ENCODE results near the gene KRTAP4-2. TPM values are rescaled to one million over a fixed set of nuclear protein-coding genes. Genes with fewer than 3 reads are reported as not detected.
"Not testable (repeated sequence)": the region's sequence is repeated elsewhere in the genome, so short reads cannot be mapped to it uniquely, and the experiment has no call there.

Gene KRTAP4-2
- total and polyA plus RNA-seq, 2 experiments from 2014 or later: not detected

- Histone ChIP-seq H3K79me2 (ENCODE audit: insufficient read depth) (no peaks in the 10 kb centered on the region), H3K9ac (no peak overlapping the region), H3K27me3 (replicated peaks; ENCODE audit: insufficient read depth) (no peaks in the 10 kb centered on the region), H3K9me2 (ENCODE audit: insufficient read depth) (no peaks in the 10 kb centered on the region), H3K36me3 (ENCODE audit: low read depth) (no peaks in the 10 kb centered on the region), H3K4me2 (ENCODE audit: unreplicated experiment) (no peak overlapping the region), H3K4me3 (no peak overlapping the region), H2AFZ (no peak overlapping the region), H3K27ac (no peak overlapping the region), H3K9me3 (ENCODE audit: low read depth) (no peaks in the 10 kb centered on the region), H4K20me1 (ENCODE audit: insufficient read depth) (no peaks in the 10 kb centered on the region), H3K4me1 (ENCODE audit: insufficient read depth) (no peaks in the 10 kb centered on the region), H3F3A (ENCODE audit: insufficient read depth) (no peaks in the 10 kb centered on the region)
- no peak for TF ChIP-seq EZH2phosphoT487 (IDR thresholded peaks at IDR 0.05; ENCODE audit: insufficient read depth, low read depth)
- TF ChIP-seq EZH2 (IDR thresholded peaks at IDR 0.05; ENCODE audit: insufficient read depth, poor library complexity, severe bottlenecking): no peak
- 64 to 65% methylated on average over 2 of the region's 2 CpGs for WGBS, 2 experiments (ENCODE audit: low coverage in 1 of 2, low lambda C conversion rate in 2 of 2, missing lambda C conversion rate in 2 of 2)
- no peak for DNase-seq
- in situ Hi-C loops (cut with MboI): no loop called here
These were observed 24.2 kb downstream of the KRTAP4-2 start for GRCh38 chr17:41153856-41154255.

GRCh38 chr17:41151525-41151924 lies 26.5 kb downstream of the KRTAP4-2 start:
- Histone ChIP-seq H3K4me1 (ENCODE audit: insufficient read depth) (no peaks in the 10 kb centered on the region), H3K36me3 (ENCODE audit: low read depth) (no peaks in the 10 kb centered on the region), H3K4me2 (ENCODE audit: unreplicated experiment) (no peak overlapping the region), H3K79me2 (ENCODE audit: insufficient read depth) (no peaks in the 10 kb centered on the region), H3K9me2 (ENCODE audit: insufficient read depth) (no peaks in the 10 kb centered on the region), H2AFZ (no peak overlapping the region), H4K20me1 (ENCODE audit: insufficient read depth) (no peaks in the 10 kb centered on the region), H3K27me3 (replicated peaks; ENCODE audit: insufficient read depth) (no peaks in the 10 kb centered on the region), H3K27ac (no peak overlapping the region), H3K9me3 (ENCODE audit: low read depth) (no peaks in the 10 kb centered on the region), H3F3A (ENCODE audit: insufficient read depth) (no peaks in the 10 kb centered on the region), H3K4me3 (no peak overlapping the region), H3K9ac (no peak overlapping the region)
- no peak for DNase-seq
- TF ChIP-seq EZH2 (IDR thresholded peaks at IDR 0.05; ENCODE audit: insufficient read depth, poor library complexity, severe bottlenecking) (no peak), EZH2phosphoT487 (IDR thresholded peaks at IDR 0.05; ENCODE audit: insufficient read depth, low read depth) (no peak)
- in situ Hi-C loops (cut with MboI): no loop called here
- 73 to 76% methylated on average over 2 of the region's 2 CpGs for WGBS, 2 experiments (ENCODE audit: low coverage in 1 of 2, low lambda C conversion rate in 2 of 2, missing lambda C conversion rate in 2 of 2)

GRCh38 chr17:41150026-41150425 lies 28.0 kb downstream of the KRTAP4-2 start:
- Histone ChIP-seq H3K36me3 (ENCODE audit: low read depth) (no peaks in the 10 kb centered on the region), H3K27ac (no peak overlapping the region), H3K4me3 (no peak overlapping the region), H3K4me1 (ENCODE audit: insufficient read depth) (no peaks in the 10 kb centered on the region), H2AFZ (no peak overlapping the region), H3K79me2 (ENCODE audit: insufficient read depth) (no peaks in the 10 kb centered on the region), H3F3A (ENCODE audit: insufficient read depth) (no peaks in the 10 kb centered on the region), H3K9ac (no peak overlapping the region), H3K9me2 (ENCODE audit: insufficient read depth) (no peaks in the 10 kb centered on the region), H3K4me2 (ENCODE audit: unreplicated experiment) (no peak overlapping the region), H3K27me3 (replicated peaks; ENCODE audit: insufficient read depth) (no peaks in the 10 kb centered on the region), H3K9me3 (ENCODE audit: low read depth) (no peaks in the 10 kb centered on the region), H4K20me1 (ENCODE audit: insufficient read depth) (no peaks in the 10 kb centered on the region)
- no peak for DNase-seq
- no peak for TF ChIP-seq EZH2phosphoT487 (IDR thresholded peaks at IDR 0.05; ENCODE audit: insufficient read depth, low read depth)
- TF ChIP-seq EZH2 (IDR thresholded peaks at IDR 0.05; ENCODE audit: insufficient read depth, poor library complexity, severe bottlenecking): no peak
- in situ Hi-C loops (cut with MboI): no loop called here
- 88 to 92% methylated on average over 4 of the region's 4 CpGs for WGBS, 2 experiments (ENCODE audit: low coverage in 1 of 2, low lambda C conversion rate in 2 of 2, missing lambda C conversion rate in 2 of 2)

DNA sequence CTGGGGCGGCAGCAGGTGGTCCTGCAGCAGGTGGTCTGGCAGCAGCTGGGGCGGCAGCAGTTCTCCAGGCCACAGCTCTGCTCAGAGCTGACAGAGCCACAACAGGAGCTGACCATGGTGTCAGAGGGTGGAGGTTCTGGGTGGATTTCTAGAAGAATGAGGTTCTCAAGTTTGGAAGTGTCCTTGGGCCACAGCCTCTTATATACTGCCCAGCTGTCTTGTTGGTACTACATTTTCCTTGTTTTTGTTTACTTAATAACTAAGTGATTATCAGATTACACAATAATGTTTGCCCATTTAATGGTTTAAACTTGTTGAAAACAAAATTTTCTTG lies 28.4 kb downstream of the KRTAP4-2 start, which contains the start of gene KRTAP4-5:
TSS of gene KRTAP4-5 (minus strand) at position 174 of the 334 bp plus-strand sequence. CDS start at position 116, 58 bp downstream.
- in situ Hi-C loops (cut with MboI): no loop called here
- no peak for DNase-seq
- no peaks in the 10 kb centered on the region for H3K9me3 ChIP-seq (ENCODE audit: low read depth)
- H3K4me3 ChIP-seq: no peak within 1 kb of the TSS
- H3K36me3 ChIP-seq (ENCODE audit: low read depth): no peaks in the 10 kb centered on the region
- TF ChIP-seq EZH2phosphoT487 (IDR thresholded peaks at IDR 0.05; ENCODE audit: insufficient read depth, low read depth) (no peak), EZH2 (IDR thresholded peaks at IDR 0.05; ENCODE audit: insufficient read depth, poor library complexity, severe bottlenecking) (no peak)
- no peaks in the 10 kb centered on the region for H3F3A ChIP-seq (ENCODE audit: insufficient read depth)
- 43 to 72% methylated on average over 2 of the region's 2 CpGs for WGBS, 2 experiments (ENCODE audit: low coverage in 1 of 2, low lambda C conversion rate in 2 of 2, missing lambda C conversion rate in 2 of 2)
- no peak within 1 kb of the TSS for H3K4me2 ChIP-seq (ENCODE audit: unreplicated experiment)
- no peak within 1 kb of the TSS for H3K9ac ChIP-seq
- H4K20me1 ChIP-seq (ENCODE audit: insufficient read depth): no peaks in the 10 kb centered on the region
- H3K9me2 ChIP-seq (ENCODE audit: insufficient read depth): no peaks in the 10 kb centered on the region
- no peak within 1 kb of the TSS for H2AFZ ChIP-seq
- H3K4me1 ChIP-seq (ENCODE audit: insufficient read depth): no peaks in the 10 kb centered on the region
- H3K79me2 ChIP-seq (ENCODE audit: insufficient read depth): no peaks in the 10 kb centered on the region
- no peak within 1 kb of the TSS for H3K27ac ChIP-seq
- H3K27me3 ChIP-seq (replicated peaks; ENCODE audit: insufficient read depth): no peaks in the 10 kb centered on the region

- H3K9me3 ChIP-seq (ENCODE audit: low read depth); H3K4me3 ChIP-seq; H3K79me2 ChIP-seq (ENCODE audit: insufficient read depth); H3K4me1 ChIP-seq (ENCODE audit: insufficient read depth); H3K9ac ChIP-seq; H3K27me3 ChIP-seq (replicated peaks; ENCODE audit: insufficient read depth); in situ Hi-C loops (cut with MboI); H3K27ac ChIP-seq; DNase-seq; H3K9me2 ChIP-seq (ENCODE audit: insufficient read depth); H3K36me3 ChIP-seq (ENCODE audit: low read depth); H2AFZ ChIP-seq; H4K20me1 ChIP-seq (ENCODE audit: insufficient read depth); H3F3A ChIP-seq (ENCODE audit: insufficient read depth); H3K4me2 ChIP-seq (ENCODE audit: unreplicated experiment): not testable (repeated sequence)
- 74 to 75% methylated on average over 10 of the region's 10 CpGs for WGBS, 2 experiments (ENCODE audit: low coverage in 1 of 2, low lambda C conversion rate in 2 of 2, missing lambda C conversion rate in 2 of 2)
These were observed 28.9 kb downstream of the KRTAP4-2 start for GRCh38 chr17:41148971-41149651.

Data from GM23248 (cell line).